HCT116 (cell line): ENCODE measurements around the gene PIK3R1. TPM values are rescaled to one million over a fixed set of nuclear protein-coding genes. Genes with fewer than 3 reads are reported as not detected.

Source experiments
- ATAC-seq: fragments of 200-7000 bp; cut with Tn5 transposase; 2 replicates; pipeline ENCODE4 v1.9.1; 2020; ENCODE audit warnings: mild to moderate bottlenecking, moderate library complexity
- BruUV-seq: library from RNA; stranded (reverse); fragments of 400-500 nt; replicated peaks from 2 replicates; lab custom pipeline; 2021; lab: Mats Ljungman, UMichigan
- CTCF ChIA-PET: fragments of 300-600 bp; sonication (Branson Sonifier 250); formaldehyde crosslinking; loops from one replicate; lab custom pipeline; 2021; ENCODE audit warnings: antibody characterized with exemption; lab: Charles Lee
- POLR2A ChIA-PET: fragments of 300-600, 350-600 bp; sonication (Branson Sonifier 250); formaldehyde crosslinking; loops from one replicate; lab custom pipeline; 2021; ENCODE audit warnings: antibody characterized with exemption; lab: Charles Lee
- RAD21 ChIA-PET, 2 experiments: fragments of 300-600 bp; sonication (Branson Sonifier 250); formaldehyde crosslinking; loops; one replicate each; lab custom pipeline; 2023; ENCODE audit warnings: low total read pairs in 2 of 2; ENCODE audit not compliant: uncharacterized antibody in 2 of 2, unreplicated experiment in 2 of 2, low non-redundant PET in 1 of 2; lab: Charles Lee
- DNase-seq: peaks from one replicate; pipeline ENCODE4 v3.0.0-alpha.2; 2010; ENCODE audit warnings: low read depth, low spot score
- H2AFZ ChIP-seq: fragments of 200-600 bp; shearing (Covaris generic), sonication (generic); 2 replicates; pipeline ENCODE4 v1.6.1; 2017; ENCODE audit warnings: low read depth, mixed run types, mixed read lengths, antibody characterized with exemption, low read length; ENCODE audit not compliant: poor library complexity, severe bottlenecking
- H3K27ac ChIP-seq: 2 replicates; pipeline ENCODE4 v1.5.1; 2012; ENCODE audit warnings: low read depth, low read length
- H3K27me3 ChIP-seq: fragments of 200-600 bp; sonication (generic); 2 replicates; pipeline ENCODE4 v1.6.1; 2016; ENCODE audit warnings: mixed run types, low read length, mixed read lengths; ENCODE audit not compliant: insufficient read depth
- H3K36me3 ChIP-seq, 2 experiments: fragments of 200-500 bp in 1 of 2; fragments of 200-600 bp in 1 of 2; sonication (Bioruptor generic) in 1 of 2; sonication (generic) in 1 of 2; 2 replicates each; pipeline versions ENCODE4 v1.5.1 to v1.6.1; 2014 to 2016; ENCODE audit warnings: low read length in 2 of 2, inconsistent platforms in 1 of 2, mixed read lengths in 1 of 2, mixed run types in 1 of 2; ENCODE audit not compliant: insufficient read depth in 2 of 2, control insufficient read depth in 1 of 2
- H3K4me1 ChIP-seq, 2 experiments: fragments of 200-600 bp in 1 of 2; sonication (generic) in 1 of 2; 2 replicates each; pipeline versions ENCODE4 v1.5.1 to v1.6.1; 2012 to 2017; ENCODE audit warnings: low read length in 2 of 2, inconsistent platforms in 1 of 2, mild to moderate bottlenecking in 1 of 2, mixed read lengths in 1 of 2, mixed run types in 1 of 2, moderate library complexity in 1 of 2; ENCODE audit not compliant: insufficient read depth in 2 of 2, control insufficient read depth in 1 of 2
- H3K4me2 ChIP-seq: fragments of 200-600 bp; sonication (generic); 2 replicates; pipeline ENCODE4 v1.6.1; 2017; ENCODE audit warnings: mixed run types, low read length, mixed read lengths
- H3K4me3 ChIP-seq, 2 experiments: fragments of 200-600 bp in 1 of 2; sonication (generic) in 1 of 2; replicated peaks in 1 of 2; 2 replicates each; pipeline ENCODE4 v1.5.1; 2011 to 2016; ENCODE audit warnings: low read length in 2 of 2, control low read depth in 1 of 2, low read depth in 1 of 2, mild to moderate bottlenecking in 1 of 2, mixed read lengths in 1 of 2, mixed run types in 1 of 2
- H3K79me2 ChIP-seq: fragments of 200-600 bp; sonication (generic); 2 replicates; pipeline ENCODE4 v1.6.1; 2017; ENCODE audit warnings: mild to moderate bottlenecking, mixed run types, low read length, moderate library complexity, mixed read lengths; ENCODE audit not compliant: insufficient read depth
- H3K9ac ChIP-seq: fragments of 200-600 bp; sonication (generic); 2 replicates; pipeline ENCODE4 v1.6.1; 2016; ENCODE audit warnings: low read length, mixed read lengths
- H3K9me2 ChIP-seq: fragments of 200-600 bp; sonication (generic), shearing (Covaris generic); 2 replicates; pipeline ENCODE4 v1.6.1; 2017; ENCODE audit warnings: mixed run types, mild to moderate bottlenecking, moderate library complexity; ENCODE audit not compliant: insufficient read depth
- H3K9me3 ChIP-seq, 2 experiments: fragments of 200-500 bp in 1 of 2; fragments of 200-600 bp in 1 of 2; sonication (Bioruptor generic) in 1 of 2; sonication (generic) in 1 of 2; 2 replicates each; pipeline ENCODE4 v1.6.1; 2014 to 2017; ENCODE audit warnings: low read length in 2 of 2, mixed read lengths in 2 of 2, inconsistent platforms in 1 of 2, low read depth in 1 of 2, mild to moderate bottlenecking in 1 of 2, mixed run types in 1 of 2, moderate library complexity in 1 of 2; ENCODE audit not compliant: control insufficient read depth in 1 of 2, insufficient read depth in 1 of 2
- H4K20me1 ChIP-seq: fragments of 200-600 bp; sonication (generic), shearing (Covaris generic); 2 replicates; pipeline ENCODE4 v1.6.1; 2017; ENCODE audit warnings: mixed run types, mild to moderate bottlenecking, moderate library complexity; ENCODE audit not compliant: insufficient read depth
- ATF3 ChIP-seq: IDR thresholded peaks from 2 replicates; pipeline ENCODE4 v1.6.1; 2012
- CEBPB ChIP-seq: IDR thresholded peaks from 2 replicates; pipeline ENCODE4 v1.6.1; 2012; ENCODE audit warnings: low read depth
- EGR1 ChIP-seq: IDR thresholded peaks from 2 replicates; pipeline ENCODE4 v1.6.1; 2012; ENCODE audit warnings: low read depth
- EZH2 ChIP-seq: fragments of 200-600 bp; sonication (generic); IDR thresholded peaks from 2 replicates; pipeline ENCODE4 v1.6.1; 2017; ENCODE audit warnings: antibody characterized with exemption, mixed run types
- EZH2phosphoT487 ChIP-seq: fragments of 200-600 bp; IDR thresholded peaks from 2 replicates; pipeline ENCODE4 v1.6.1; 2018; ENCODE audit warnings: antibody characterized with exemption, borderline replicate concordance
- FOSL1 ChIP-seq: IDR thresholded peaks from 2 replicates; pipeline ENCODE4 v1.6.1; 2012; ENCODE audit warnings: low read depth
- JUND ChIP-seq: IDR thresholded peaks from 2 replicates; pipeline ENCODE4 v1.6.1; 2012
- MAX ChIP-seq: IDR thresholded peaks from 2 replicates; pipeline ENCODE4 v1.6.1; 2012
- POLR2AphosphoS5 ChIP-seq: IDR thresholded peaks from 2 replicates; pipeline ENCODE4 v1.6.1; 2011; ENCODE audit warnings: mild to moderate bottlenecking, low read depth, low read length, moderate library complexity
- RAD21 ChIP-seq: IDR thresholded peaks from 2 replicates; pipeline ENCODE4 v1.6.1; 2012; ENCODE audit warnings: low read depth, mild to moderate bottlenecking
- SIN3A ChIP-seq: IDR thresholded peaks from 2 replicates; pipeline ENCODE4 v1.6.1; 2012; ENCODE audit warnings: low read depth
- TCF7L2 ChIP-seq: IDR thresholded peaks from 2 replicates; pipeline ENCODE4 v1.7.0; 2011; ENCODE audit warnings: borderline replicate concordance, inconsistent platforms; ENCODE audit not compliant: insufficient read depth, insufficient read length; ENCODE audit errors: extremely low read depth
- ZBTB33 ChIP-seq: IDR thresholded peaks from 2 replicates; pipeline ENCODE4 v1.6.1; 2011; ENCODE audit warnings: mild to moderate bottlenecking, low read length, moderate library complexity; ENCODE audit not compliant: insufficient replicate concordance; ENCODE audit errors: extremely low read depth
- intact Hi-C: fragments of 100-400 bp; cut with micrococcal nuclease; formaldehyde crosslinking; loops from 2 replicates; pipeline ENCODE4 v1.10.0; 2022
- total RNA-seq: library from RNA; stranded (reverse); gene quantifications from one replicate; pipeline ENCODE4 v1.2.1, GENCODE V29; 2021; ENCODE audit not compliant: unreplicated experiment

The PIK3R1 gene
- total RNA-seq, 1 experiment from 2014 or later = 7.2 TPM

- Histone ChIP-seq H3K27ac (no peak overlapping the region), H3K36me3 (no peaks in the 10 kb centered on the region), H2AFZ (no peak overlapping the region), H3K4me1 (peaks cover 0 to 6% of the 10 kb centered on the region in 2 experiments; a peak in 2 of 4 replicates), H3K4me2 (no peak overlapping the region), H3K27me3 (no peaks in the 10 kb centered on the region), H4K20me1 (no peaks in the 10 kb centered on the region), H3K79me2 (no peaks in the 10 kb centered on the region), H3K9me3 (no peaks in the 10 kb centered on the region), H3K4me3 (no peak overlapping the region), H3K9ac (no peak overlapping the region), H3K9me2 (no peaks in the 10 kb centered on the region)
- intact Hi-C loops = no loop called here
- no peak for TF ChIP-seq TCF7L2
- TF ChIP-seq RAD21 = no peak
- no peak for TF ChIP-seq ZBTB33
- TF ChIP-seq EZH2 = no peak
- TF ChIP-seq SIN3A = no peak
- RAD21 ChIA-PET = no interaction called here
- POLR2A ChIA-PET = no interaction called here
- CTCF ChIA-PET = no interaction called here
- ATAC-seq (no peak), DNase-seq (no peak)
- BruUV-seq = no TSS peak
Observed at GRCh38 chr5:68190619-68191018, 24.9 kb upstream of the PIK3R1 start.

- ChIA-PET CTCF (no interaction called here), POLR2A (no interaction called here), RAD21 (no interaction called here)
- peaks cover 0 to 6% of the 10 kb centered on the region in 2 experiments; a peak in 2 of 4 replicates for H3K4me1 ChIP-seq
- intact Hi-C loops = no loop called here
- H3K79me2 ChIP-seq = no peaks in the 10 kb centered on the region
- no peaks in the 10 kb centered on the region for H3K36me3 ChIP-seq
- H3K9me3 ChIP-seq = no peaks in the 10 kb centered on the region
- no peak overlapping the region for H3K4me2 ChIP-seq
- H3K4me3 ChIP-seq = no peak overlapping the region
- H3K9ac ChIP-seq = no peak overlapping the region
- H3K27me3 ChIP-seq = no peaks in the 10 kb centered on the region
- no TSS peak for BruUV-seq
- H3K9me2 ChIP-seq = no peaks in the 10 kb centered on the region
- no peak for DNase-seq
- no peaks in the 10 kb centered on the region for H4K20me1 ChIP-seq
- no peak overlapping the region for H2AFZ ChIP-seq
- no peak for TF ChIP-seq EZH2
- no peak for TF ChIP-seq POLR2AphosphoS5
- no peak for TF ChIP-seq ATF3
- no peak for TF ChIP-seq TCF7L2
- TF ChIP-seq JUND = no peak
- no peak for TF ChIP-seq EGR1
- no peak for TF ChIP-seq CEBPB
- TF ChIP-seq EZH2phosphoT487 = no peak
- no peak for TF ChIP-seq RAD21
- no peak for TF ChIP-seq FOSL1
- no peak for TF ChIP-seq ZBTB33
- no peak for TF ChIP-seq MAX
- H3K27ac ChIP-seq = no peak overlapping the region
- ATAC-seq = no peak
Observed at GRCh38 chr5:68191083-68191791, 24.3 kb upstream of the PIK3R1 start.
